LNCAP (cell line): Measurements from ENCODE around the gene LRBA.

Experiments
- TF ChIP-seq, protein P1 (sequence below): fragments of 450-650 bp; IDR thresholded peaks from 2 replicates; pipeline ENCODE4 v1.5.1; 2017; ENCODE audit warnings: mild to moderate bottlenecking

LRBA gene

DNA sequence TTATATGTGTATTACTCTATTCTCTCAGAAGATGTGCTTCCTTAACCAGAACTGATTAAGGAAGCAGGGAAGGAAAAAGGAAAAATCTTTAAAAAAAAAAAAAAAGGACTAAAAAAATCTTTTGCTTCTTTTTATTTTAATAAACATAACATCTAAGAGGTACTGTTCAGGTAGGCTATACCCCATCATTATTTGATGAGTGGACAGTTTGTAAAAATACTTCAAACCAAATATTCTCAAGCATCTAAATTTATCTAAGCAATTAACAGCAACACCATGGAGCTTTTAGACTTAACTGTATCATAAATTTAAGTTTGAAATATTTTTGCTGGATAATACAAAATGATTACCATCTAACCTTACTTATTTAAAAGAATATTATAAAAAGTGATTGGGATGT lies 264.3 kb downstream of the LRBA start:
- TF ChIP-seq, protein P1, sequence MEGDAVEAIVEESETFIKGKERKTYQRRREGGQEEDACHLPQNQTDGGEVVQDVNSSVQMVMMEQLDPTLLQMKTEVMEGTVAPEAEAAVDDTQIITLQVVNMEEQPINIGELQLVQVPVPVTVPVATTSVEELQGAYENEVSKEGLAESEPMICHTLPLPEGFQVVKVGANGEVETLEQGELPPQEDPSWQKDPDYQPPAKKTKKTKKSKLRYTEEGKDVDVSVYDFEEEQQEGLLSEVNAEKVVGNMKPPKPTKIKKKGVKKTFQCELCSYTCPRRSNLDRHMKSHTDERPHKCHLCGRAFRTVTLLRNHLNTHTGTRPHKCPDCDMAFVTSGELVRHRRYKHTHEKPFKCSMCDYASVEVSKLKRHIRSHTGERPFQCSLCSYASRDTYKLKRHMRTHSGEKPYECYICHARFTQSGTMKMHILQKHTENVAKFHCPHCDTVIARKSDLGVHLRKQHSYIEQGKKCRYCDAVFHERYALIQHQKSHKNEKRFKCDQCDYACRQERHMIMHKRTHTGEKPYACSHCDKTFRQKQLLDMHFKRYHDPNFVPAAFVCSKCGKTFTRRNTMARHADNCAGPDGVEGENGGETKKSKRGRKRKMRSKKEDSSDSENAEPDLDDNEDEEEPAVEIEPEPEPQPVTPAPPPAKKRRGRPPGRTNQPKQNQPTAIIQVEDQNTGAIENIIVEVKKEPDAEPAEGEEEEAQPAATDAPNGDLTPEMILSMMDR: no peak

DNA sequence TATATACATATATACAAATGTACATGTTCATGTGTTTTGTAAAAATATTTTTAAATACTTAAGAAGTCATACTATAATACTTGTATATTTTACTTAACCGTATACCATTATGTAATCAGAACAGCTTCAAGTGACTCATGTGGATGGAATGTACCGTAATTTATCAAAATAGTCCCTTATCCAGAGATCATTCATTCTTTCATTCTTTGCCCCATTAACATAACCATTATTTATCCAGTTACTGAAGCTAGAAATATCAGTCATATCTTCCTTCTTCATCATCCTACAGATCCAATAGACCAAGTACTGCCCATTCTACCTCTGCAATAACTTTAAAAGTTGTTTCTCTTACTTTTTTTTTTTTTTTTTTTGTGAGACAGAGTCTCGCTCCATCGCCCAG lies 268.9 kb downstream of the LRBA start:
- TF ChIP-seq, protein P1: no peak

- TF ChIP-seq, protein P1: no peak
Observed at GRCh38 chr4:150744570-150744969, 270.5 kb downstream of the LRBA start.

DNA sequence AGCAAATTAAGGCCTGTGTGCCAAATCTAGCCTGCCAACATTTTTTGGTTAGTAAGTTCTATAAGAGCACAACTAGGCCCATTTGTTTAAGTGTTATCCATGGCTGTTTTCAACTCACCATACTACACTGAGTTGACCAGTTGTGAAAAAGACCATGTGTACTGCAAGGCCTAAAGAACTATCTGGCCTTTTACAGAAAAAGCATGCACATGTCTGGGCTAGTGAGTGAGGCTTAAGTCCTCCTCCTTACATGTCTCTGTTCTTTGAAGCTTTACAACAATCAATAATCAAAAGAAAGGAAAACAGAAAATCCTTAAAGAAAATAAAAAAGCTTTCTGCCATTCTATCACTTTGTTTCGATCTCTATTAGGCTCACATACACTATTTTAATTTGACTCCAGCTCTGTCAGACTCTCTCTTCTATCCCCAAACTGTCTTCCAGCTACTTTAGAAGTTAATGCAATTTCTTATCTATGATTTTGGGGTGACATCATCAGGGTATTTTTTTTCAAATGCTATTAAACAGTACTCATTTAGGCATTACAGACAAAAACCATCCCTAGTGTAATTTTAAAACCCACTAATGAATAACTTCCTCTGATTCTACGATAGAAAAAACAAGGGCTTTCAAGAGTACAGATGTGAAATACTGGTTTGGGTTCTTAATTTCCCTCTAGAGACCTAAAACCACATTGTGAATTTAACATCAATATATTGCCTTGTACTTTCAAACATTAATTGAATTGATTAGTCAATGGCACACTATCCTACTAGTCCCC lies 271.3 kb downstream of the LRBA start:
- TF ChIP-seq, protein P1: no peak

- TF ChIP-seq, protein P1: no peak
Observed at GRCh38 chr4:150739591-150739990, 275.5 kb downstream of the LRBA start.

DNA sequence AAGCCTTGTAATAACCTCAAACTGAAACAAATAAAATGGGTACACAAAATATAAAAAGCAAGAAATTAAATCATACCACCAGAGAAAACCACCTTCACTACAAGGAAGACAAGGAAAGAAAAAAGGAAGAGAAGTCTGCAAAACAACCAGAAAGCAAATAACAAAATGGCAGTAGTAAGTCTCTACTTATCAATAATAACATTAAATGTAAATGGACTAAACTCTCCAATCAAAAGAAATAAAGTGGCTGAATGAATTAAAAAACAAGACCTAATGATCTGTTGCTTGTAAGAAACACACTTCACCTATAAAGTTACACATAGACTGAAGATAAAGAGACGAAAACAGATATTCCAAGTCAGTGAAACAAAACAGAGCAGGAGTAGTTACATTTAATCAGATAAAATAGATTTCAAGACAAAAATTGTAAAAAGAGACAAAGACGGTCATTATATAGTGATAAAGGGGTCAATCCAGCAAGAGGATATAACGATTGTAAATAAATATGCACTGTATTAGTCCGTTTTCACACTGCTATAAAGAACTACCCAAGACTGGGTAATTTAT lies 289.0 kb downstream of the LRBA start:
- TF ChIP-seq, protein P1: no peak

DNA sequence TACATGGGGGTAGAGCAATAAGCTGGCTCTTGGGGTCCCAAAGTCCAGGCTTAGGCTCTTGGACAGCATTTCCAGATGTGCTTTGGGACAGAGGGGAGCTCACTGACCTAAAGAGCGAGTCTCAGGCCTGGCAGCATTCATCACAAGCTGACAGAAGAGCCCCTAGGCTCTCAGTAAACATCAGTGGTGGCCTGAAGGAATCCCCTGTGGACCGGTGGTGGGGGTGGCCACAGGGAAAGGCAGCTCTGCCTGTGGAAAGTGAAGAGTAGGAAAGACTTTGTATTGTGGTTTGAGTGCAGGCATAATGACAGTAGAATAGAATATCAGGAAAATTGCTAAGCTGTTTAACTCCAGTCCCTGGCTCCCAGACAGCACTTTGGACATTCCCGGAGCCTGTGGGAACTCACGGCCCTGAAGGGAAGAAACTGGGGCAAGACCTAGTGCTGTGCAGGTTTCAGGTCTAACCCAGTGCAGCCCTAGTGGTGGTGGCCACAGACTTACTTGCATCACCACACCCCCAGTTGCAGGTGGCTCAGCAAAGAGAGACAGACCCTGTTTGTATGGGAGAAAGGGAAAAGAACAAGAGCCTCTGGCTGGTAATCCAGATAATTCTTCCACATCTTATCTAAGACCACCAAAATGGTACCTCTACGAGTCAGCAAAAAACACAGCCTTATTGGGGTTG lies 291.2 kb downstream of the LRBA start:
- TF ChIP-seq, protein P1: no peak
